GM21390 (cell line): ENCODE data around the gene OLFML2A.

Experiments
- ATAC-seq: cut with Tn5 transposase; IDR thresholded peaks from one replicate; pipeline ENCODE4 v1.9.1; 2021; ENCODE audit not compliant: unreplicated experiment

OLFML2A gene

DNA sequence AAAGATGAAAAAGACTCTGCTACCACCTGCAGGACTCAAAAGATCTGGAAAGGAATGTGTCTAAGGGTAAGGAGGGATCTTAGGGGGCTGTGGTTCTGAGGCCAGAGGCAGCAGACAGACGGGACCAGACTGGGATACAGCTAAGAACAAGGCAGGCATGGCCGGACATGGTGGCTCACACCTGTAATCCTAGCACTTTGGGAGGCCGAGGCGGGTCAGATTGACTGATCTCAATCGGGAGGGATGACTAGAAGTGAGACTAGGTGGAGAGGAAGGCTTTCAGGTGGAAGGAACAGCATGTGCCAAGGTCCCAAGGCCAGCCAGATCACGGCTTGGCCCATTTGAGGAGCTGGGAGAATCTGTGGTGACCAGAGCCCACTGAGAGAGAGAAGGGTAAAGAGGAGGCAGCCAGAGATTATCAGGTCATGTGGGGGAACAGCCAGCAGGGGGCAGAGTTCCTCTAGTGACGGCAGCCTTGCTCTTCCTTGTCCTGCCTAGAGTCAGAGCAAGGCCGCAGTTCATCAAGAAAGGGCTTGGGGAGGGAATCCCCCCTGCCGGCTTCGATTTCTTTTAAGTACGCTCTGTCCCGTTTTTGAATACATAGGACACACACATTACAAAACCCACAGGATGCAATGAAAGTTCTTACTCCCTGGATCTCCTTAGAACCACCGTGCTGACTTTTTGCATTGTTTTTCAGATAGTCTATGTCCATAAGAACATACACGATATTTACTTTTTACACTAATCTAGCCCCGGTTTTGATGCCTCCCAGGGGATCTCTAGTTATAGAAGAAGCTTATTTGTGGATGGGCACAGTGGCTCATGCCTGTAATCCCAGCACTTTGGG lies 2.6 kb upstream of the OLFML2A start:
- ATAC-seq, result no peak

DNA sequence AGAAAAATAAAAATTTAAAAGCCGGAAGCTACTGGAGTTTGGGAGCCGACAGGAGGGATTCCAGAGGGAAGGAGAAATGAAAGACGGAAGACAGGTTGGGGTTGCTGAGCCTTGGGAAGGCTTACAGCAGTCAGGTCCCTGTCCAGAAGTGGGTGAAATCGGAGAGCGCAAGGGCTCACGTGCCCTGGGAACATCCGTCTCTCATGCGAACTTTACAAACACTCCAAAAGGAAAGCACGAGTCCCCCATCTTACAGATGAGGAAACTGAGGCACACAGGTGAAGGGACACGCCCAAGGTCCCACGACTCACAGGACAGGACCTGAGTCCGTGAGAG lies 347 bp upstream of the OLFML2A start:
- no peak for ATAC-seq

DNA sequence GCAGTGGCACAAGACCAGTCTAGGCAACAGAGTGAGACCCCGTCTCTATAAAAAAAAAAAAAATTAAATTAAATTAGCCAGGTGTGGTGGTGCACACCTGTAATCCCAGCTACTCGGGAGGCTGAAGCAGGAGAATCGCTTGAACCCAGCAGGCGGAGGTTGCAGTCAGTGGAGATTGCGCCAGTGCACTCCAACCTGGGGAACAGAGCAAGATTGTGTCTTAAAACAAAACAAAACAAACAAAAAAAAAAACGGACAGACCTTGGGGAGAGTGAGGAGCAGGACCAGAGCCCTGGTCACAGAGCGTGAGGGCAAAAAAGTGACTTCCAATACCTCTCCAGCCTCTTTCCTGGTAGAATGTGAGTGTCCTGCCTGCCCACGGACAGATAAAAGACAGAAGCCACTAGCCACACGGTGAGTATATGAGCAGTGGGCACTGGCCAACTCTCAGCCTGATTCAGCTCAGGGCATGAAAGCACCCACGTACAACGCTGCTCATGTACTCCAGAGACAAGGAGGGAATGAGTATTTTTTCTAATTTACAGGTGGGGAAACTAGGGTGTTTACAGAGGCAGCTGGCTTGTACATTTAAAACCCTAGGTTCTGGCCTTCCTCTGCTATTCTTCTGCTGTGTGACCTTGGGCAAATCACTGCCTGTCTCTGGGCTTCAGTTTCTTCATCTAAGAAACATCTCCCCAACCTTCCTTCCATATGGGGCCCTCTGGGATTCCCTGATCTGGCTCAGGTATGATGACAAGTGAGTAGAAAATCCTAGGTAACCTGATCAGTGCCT lies 1.8 kb downstream of the OLFML2A start:
- no peak for ATAC-seq

DNA sequence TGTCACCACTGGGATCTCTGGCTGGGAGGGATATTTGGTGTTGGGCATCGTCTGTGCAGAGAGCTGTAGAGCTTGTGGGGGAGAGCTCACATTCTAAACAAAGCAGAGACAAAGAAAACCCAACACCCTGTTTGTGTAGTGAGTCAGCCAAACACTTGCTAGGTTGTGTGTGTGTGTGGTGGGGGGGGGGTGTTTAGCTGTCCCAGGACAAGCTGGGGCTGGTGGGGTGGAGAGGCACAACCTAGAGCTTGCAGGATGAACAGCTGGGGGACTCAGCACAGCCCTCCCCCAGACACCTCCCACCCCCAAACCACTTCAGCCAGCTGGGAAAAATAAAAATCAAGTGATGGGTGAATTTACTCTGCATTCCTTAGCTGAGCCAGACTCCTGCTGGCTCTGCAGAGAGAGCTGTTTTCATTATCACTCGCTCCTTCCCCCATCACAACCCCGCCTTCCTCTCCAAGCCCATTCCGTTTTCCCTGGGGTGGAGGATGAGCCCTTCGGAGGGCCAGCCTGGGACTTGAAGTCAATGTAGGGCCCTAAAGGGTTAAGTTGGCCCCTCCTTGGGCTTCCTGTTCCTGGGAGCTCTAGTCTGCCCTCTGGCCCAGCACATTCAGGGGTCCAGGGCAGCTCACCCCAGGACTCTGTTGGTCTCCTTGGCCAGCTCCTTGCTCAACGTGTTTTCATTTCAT lies 2.6 kb downstream of the OLFML2A start:
- ATAC-seq, result no peak

DNA sequence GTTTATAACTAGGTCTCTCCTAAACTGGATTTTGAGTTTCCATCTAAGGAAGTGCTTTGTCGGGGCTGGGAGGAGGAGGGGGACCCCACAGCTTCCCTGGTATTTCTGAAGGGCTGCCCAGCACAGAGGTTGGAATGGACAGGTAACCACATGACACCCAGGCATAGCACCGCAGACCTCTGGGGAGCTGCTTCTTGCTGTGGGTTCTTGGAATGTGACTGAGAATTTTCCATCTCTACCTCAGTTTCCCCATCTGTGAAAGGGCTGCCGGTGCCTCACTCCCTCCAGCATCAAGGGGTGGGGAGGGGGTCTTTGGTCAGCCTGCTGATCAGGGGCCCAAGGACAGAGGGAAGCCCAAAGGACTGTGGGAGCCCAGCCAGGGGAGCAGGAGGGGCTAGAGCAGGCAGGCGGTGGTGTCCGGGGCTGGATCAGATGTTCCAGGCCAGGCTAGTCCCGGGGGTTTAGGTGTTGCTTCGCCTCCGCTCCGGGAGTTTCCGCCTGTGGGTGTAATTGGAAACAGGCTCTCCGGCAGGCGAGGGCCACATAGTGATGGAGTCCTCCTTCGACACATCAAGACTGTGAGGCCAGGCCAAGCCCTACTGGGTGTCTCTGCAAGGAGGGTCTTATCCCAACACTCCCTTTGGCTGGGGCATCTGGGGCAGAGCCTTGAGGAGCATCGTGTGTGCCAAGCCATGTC lies 3.3 kb downstream of the OLFML2A start:
- no peak for ATAC-seq

DNA sequence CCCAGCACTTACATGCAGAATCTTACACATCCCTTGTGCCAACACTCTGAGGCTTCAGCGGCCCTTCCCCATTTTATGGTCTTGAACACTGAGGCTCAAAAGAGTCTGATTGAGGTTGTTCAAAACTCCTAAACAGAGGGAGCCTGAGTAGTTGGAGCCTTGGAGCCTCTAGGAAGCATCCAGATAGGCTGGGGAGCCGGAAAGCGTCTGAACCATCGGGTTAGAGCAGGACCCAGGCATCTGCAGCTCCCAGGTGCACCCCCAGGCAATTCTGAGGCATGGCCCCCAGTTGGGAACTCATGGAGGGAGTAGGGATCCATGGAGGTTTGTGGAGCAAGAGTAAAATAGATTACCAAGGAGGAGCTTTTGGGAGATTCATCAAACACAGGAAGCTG lies 3.8 kb downstream of the OLFML2A start:
- no peak for ATAC-seq

DNA sequence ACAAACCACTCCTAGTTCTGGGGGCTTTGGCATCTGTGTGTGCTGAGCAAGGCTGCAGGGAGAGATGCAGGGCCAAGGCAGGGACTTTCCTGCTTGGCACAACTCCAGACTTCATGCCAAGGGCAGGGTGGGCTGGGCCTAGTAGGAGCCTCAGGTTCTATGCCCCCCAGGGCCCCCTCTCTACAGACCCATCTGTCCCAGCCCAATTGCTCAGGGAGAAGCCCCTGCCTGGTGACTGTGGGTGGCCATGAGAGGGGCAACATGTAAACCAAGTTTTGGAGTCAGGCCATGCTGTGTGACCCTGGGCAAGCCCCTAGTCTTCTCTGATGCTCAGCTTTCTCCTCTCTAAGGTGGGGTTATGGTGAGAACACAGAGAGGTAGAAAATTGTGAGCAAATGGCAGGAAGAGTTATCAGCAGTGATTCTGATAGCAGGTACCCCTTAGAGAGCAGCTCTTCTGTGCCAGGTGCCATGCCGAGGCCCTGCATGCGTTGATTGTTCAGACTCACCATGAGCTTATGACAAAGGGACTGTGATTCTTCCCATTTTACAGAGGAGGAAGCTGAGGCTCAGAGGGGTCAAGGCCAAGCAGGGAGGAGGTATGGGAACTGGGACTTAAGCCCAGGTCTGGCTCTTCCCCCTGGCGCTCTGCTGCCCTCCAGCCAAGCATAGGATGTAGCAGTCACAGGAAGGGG lies 5.2 kb downstream of the OLFML2A start:
- ATAC-seq, result no peak

DNA sequence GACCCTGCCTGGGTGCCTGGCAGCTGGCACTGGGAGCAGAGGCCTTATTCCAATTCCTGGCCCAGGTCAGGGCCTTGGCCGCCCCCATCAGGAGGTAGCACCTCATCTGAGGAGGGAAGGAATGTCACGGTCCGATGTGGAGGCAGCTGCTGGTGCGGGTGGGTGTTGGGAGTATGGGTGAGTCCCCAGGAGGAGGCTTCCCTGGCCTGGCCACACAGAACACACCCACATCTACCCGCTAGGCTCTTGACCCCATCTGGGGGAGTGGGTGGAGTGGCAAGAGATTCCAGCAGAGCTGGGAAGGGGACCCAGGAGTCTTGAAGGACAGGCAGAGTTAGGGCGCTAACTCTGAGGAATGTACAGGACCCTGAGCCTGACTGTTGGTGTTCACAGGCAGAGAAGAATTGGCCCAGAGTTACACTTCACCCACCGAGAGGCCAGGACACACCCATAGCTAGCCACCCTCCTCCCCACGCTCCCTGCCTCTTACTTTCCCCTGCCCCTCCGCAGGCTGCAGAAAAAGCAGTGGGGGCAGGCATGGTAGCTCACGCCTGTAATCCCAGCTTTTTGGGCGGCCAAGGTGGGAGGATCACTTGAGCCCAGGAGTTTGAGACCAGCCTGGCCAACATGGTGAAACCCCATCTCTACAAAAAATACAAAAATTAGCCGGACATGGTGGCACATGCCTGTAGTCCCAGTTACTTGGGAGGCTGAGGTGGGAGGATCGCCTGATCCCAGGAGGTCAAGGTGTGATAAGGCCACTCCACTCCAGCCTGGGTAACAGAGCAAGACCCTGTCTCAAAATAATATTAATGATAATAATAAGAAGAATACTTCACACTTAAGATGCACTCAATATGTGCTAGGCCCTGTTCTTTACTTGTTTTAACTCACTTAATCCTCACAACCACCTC lies 6.0 kb downstream of the OLFML2A start:
- no peak for ATAC-seq

DNA sequence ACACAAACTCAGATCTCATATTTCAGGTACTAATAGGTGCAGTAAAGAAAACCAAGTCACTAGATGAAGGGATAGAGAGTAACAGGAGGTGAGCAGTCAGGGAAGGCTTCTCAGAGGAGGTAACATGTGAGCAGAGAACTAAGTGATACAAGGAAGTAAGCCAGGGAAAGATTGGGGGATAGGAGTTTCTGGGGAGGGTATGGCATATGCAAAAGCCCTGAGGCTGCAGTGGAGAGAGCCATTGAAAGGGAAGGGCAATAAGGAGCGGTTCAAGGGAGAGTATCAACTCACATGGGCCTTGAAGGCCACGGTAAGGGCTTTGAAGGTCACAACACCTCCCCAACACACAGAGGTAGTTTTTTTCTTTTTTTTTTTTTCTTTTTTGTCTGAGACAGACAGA lies 6.9 kb downstream of the OLFML2A start:
- ATAC-seq, result no peak

DNA sequence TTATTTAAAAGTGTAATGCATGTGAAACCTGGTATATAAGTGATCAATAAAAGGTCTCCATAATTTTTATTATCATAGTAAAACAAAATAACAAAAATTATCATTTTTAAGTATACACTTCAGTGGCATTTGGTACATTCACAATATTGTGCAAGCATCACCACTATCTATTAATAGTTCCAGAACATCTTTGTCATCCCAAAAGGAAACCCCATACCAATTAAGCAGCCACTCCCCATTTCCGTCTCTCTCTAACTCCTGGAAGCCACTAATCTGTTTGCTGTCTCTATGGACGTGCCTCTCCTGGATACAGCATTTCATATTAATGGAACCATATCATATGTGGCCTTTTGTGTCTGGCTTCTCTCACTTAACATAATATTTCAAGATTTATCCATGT lies 7.6 kb downstream of the OLFML2A start:
- no peak for ATAC-seq

DNA sequence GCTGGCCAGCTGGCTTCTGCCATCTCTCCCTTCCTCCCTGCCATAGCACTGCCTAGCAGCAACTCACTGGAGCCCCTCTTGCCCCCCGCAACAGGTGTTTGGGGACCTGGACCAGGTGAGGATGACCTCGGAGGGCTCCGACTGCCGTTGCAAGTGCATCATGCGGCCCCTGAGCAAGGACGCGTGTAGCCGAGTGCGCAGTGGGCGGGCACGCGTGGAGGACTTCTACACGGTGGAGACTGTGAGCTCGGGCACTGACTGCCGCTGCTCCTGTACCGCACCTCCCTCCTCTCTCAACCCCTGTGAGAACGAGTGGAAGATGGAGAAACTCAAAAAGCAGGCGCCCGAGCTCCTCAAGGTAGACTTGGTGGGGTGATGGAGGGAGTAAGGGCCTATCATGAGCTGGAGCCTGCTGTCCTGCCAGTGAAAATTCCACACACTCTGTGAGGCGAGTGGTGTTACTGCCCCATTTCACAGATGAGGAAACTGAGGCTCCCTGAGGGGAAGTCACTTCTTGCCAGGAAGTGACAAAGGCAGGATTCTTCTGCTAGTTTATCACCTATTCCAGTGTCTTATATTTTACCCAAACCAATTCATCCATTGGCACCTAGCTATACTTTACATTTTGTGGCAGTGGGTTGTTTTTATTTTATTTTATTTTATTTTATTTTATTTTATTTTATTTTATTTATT lies 10.1 kb downstream of the OLFML2A start:
- ATAC-seq, result no peak

DNA sequence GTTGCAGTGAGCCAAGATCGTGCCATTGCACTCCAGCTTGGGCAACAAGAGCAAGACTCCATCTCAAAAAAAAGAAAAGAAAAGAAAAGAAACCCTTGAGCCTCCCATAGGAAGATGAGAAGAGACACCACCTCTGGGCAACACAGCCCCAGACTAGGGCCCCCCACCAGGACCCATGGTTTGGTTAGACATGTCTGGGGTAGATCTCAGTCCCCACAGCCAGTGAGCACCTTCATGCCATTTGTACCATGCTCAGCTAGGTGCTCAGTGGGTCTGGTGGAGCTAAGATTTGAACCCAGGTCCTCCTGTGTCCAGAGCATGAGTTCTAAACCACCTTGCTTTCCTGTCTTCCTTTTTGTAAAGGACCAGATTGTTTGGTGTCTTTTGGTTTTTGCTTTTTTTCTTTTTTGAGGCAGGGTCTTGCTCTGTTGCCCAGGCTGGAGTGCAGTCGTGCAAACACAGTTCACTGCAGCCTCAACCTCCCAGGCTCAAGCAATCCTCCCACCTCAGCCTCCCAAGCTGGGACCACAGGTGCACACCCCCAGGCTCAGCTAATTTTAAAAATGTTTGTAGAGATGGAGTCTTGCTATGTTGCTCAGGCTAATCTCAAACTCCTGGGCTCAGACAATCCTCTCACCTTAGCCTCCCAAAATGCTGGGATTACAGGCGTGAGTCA lies 11.7 kb downstream of the OLFML2A start:
- ATAC-seq, result no peak

DNA sequence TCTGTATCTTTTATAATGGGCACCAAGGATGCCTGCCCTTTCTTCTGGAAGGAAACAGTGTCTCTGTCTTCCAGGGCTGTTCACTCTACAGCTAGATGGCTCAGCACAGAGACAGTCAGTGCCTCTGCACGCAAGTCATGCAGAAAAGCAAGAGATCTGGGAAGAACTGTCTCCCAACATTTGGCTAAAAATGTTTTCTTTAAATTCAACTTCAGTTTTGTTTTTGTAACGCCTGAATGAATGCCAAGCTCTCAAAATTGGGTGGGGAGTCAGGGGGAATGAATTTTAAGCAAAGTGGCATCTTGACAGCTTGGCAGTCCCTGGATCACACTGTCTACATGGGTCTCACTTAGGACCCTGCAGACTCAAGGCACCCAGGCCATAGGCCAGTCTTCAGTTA lies 12.6 kb downstream of the OLFML2A start:
- ATAC-seq, result no peak

DNA sequence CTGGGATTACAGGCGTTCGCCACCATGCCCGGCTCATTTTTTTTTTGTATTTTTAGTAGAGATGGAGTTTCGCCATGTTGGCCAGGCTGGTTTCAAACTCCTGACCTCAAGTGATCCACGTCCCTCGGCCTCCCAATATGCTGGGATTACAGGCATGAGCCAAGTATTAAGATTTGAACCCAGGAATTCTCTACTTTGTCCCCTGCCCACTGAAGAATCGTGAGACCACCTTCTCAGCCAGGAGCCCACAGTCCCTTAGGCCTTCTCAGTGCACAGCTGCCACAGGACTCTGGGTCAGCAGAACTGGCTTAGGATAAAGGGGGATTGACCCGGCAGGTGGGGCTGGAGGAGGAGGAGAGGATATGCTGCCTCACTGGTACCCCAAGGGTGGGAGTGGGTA lies 13.4 kb downstream of the OLFML2A start:
- ATAC-seq, result no peak

DNA sequence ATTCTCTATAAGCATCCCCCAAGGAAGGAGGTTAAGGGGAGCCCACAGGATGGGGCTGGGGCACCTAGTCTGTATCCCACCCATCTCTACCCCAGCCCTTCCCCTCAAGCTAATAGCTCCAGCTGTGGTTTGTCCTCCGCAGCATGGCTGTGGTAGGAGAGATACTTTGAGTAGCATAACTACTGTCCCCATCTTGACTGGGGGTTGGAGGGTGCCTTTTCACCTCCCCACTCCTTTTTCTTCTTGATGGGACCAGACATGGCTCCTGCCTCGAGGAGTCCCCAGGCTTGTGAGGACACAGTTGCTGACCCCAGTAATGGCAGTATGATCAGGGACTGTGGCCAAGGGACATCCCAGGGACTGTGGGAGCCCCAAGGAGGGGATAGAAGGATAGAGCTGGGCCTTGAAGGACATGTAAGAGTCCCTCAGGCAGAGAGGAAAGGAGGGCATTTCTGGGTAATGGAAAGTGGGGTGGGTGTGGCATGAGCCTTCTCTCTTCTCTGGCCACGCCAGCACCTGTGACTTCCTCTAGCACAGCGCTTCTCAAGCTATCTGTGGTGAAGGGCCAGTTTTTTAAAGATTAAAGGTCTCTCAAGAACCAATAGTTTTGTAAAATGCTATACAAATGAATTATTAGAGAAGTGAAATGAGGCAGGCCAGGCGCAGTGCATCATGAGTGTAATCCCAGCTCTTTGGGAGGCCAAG lies 14.0 kb downstream of the OLFML2A start:
- no peak for ATAC-seq

DNA sequence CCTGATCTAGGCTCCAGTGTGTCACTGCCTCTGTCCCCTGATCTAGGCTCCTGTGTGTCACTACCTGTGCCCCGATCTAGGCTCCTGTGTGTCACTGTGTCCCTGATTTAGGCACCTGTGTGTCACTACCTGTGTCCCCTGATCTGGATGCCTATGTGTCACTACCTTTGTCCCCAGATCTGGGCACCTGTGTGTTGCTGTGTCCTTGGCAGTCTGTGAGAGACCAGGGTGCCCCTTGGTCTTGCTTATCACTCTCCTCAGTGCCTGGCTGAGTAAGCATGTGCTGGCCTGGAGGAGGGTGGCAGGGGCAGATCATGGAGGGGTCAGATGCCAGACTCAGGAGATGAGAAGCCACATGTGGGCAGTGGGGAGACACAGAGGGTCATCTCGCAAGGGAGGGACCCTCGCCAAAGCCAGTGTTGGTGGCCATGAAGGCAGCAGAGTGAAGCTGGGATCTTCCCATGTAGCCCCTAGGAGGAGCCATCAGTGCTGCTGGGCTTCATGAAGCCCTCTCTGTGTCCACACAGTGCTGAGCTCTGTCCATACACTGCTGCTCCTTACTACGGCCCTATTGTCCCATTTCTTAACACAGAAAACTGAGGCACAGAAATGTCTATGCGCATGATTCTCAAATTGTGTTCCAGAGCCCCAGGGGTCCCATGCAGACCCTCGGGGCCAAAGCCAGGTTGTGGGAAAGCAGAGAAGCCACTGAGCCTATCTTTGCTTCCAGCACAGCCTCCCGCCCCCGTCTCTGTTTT lies 15.5 kb downstream of the OLFML2A start:
- ATAC-seq, result no peak

DNA sequence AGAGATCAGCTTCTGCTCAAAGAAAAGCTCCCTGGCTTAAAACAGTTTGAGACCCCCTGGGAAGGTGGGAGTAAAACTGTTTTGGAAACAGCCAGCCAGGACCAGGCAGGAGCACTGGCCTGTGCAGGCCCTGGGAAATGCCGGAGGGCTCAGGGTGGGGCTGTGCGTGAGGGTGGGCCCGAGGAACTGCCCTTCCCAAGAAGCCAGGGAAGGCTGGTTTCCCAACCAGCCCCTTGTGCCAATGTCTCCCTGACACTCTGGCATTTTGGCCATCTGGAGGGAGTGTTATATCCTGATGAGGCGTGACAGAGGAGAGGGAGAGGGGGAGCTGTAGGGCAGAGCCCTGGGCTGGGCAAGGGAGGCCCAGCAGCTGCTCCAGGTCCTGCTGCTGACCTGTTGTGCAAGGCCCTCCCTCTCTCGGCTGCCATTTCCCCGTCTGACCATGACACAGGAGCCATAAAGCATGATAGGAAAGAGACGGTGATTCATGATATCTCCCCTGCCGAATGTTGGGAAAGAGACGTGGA lies 16.1 kb downstream of the OLFML2A start:
- ATAC-seq, result no peak
